GM12878 (cell line): Measurements from ENCODE around the gene GGN. TPM values are rescaled to one million over a fixed set of nuclear protein-coding genes. Genes with fewer than 3 reads are reported as not detected.

Experiments
- CTCF ChIP-seq, 3 experiments: IDR thresholded peaks in 2 of 3; conservative IDR thresholded peaks in 1 of 3; 2 replicates each; pipeline ENCODE4 v1.5.1; 2011; ENCODE audit warnings: low read depth in 3 of 3, low read length in 3 of 3, mild to moderate bottlenecking in 3 of 3, control low read depth in 2 of 3, moderate library complexity in 2 of 3, inconsistent platforms in 1 of 3, mixed read lengths in 1 of 3; ENCODE audit not compliant: control insufficient read depth in 2 of 3, insufficient read depth in 1 of 3; ENCODE audit errors: extremely low read depth in 1 of 3
- E2F4 ChIP-seq: IDR thresholded peaks from 2 replicates; pipeline ENCODE4 v1.6.1; 2012; ENCODE audit warnings: low read depth, low read length, improper control_type of control experiment
- EED ChIP-seq: sonication (generic); IDR thresholded peaks from 2 replicates; pipeline ENCODE4 v1.6.1; 2016; ENCODE audit warnings: antibody characterized with exemption, low read depth
- EGR1 ChIP-seq, 2 experiments: IDR thresholded peaks; 1 replicate in 1 of 2; 2 replicates in 1 of 2; pipeline ENCODE4 v1.6.1; 2011 to 2012; ENCODE audit warnings: low read depth in 2 of 2, low read length in 2 of 2, borderline replicate concordance in 1 of 2, mild to moderate bottlenecking in 1 of 2, moderate library complexity in 1 of 2
- GATAD2B ChIP-seq: fragments of 450-650 bp; conservative IDR thresholded peaks from 2 replicates; pipeline ENCODE4 v1.6.1; 2017; ENCODE audit warnings: low read depth, mild to moderate bottlenecking, moderate library complexity
- HSF1 ChIP-seq: fragments of 150-350 bp; IDR thresholded peaks from 2 replicates; pipeline ENCODE4 v1.6.1; 2014; ENCODE audit warnings: mild to moderate bottlenecking, low read depth, low read length
- JUNB ChIP-seq: IDR thresholded peaks from 2 replicates; pipeline ENCODE4 v1.6.1; 2016; ENCODE audit warnings: antibody characterized with exemption, mild to moderate bottlenecking
- JUND ChIP-seq: IDR thresholded peaks from 2 replicates; pipeline ENCODE4 v1.6.1; 2012; ENCODE audit warnings: low read depth, mild to moderate bottlenecking, low read length, improper control_type of control experiment, moderate library complexity
- LARP7 ChIP-seq: fragments of 450-650 bp; IDR thresholded peaks from 2 replicates; pipeline ENCODE4 v1.6.1; 2017; ENCODE audit warnings: mild to moderate bottlenecking
- MAX ChIP-seq: IDR thresholded peaks from 2 replicates; pipeline ENCODE4 v1.6.1; 2012; ENCODE audit warnings: low read depth, low read length, improper control_type of control experiment
- NFYB ChIP-seq: IDR thresholded peaks from 2 replicates; pipeline ENCODE4 v1.6.1; 2011; ENCODE audit warnings: low read depth, mild to moderate bottlenecking, low read length, improper control_type of control experiment, moderate library complexity; ENCODE audit not compliant: insufficient read depth
- NR2C1 ChIP-seq: fragments of 450-650 bp; IDR thresholded peaks from 2 replicates; pipeline ENCODE4 v1.6.1; 2017; ENCODE audit warnings: antibody characterized with exemption, mild to moderate bottlenecking, moderate library complexity
- NR2C2 ChIP-seq: IDR thresholded peaks from 2 replicates; pipeline ENCODE4 v1.6.1; 2011; ENCODE audit warnings: borderline replicate concordance, low read depth; ENCODE audit not compliant: control insufficient read depth, insufficient read length
- NR2F1 ChIP-seq: fragments of 450-650 bp; conservative IDR thresholded peaks from 2 replicates; pipeline ENCODE4 v1.6.1; 2017; ENCODE audit warnings: mild to moderate bottlenecking
- NRF1 ChIP-seq: conservative IDR thresholded peaks from 2 replicates; pipeline ENCODE4 v1.6.1; 2011; ENCODE audit warnings: mild to moderate bottlenecking, low read depth, low read length, improper control_type of control experiment
- PAX5 ChIP-seq: IDR thresholded peaks from 2 replicates; pipeline ENCODE4 v1.6.1; 2011; ENCODE audit warnings: low read depth, low read length, borderline replicate concordance
- POLR2A ChIP-seq: IDR thresholded peaks from 2 replicates; pipeline ENCODE4 v1.6.1; 2011; ENCODE audit warnings: low read depth, mild to moderate bottlenecking, low read length
- POLR2AphosphoS5 ChIP-seq: IDR thresholded peaks from 2 replicates; pipeline ENCODE4 v1.6.1; 2011; ENCODE audit warnings: mild to moderate bottlenecking, low read length, inconsistent platforms
- RUNX3 ChIP-seq: IDR thresholded peaks from 2 replicates; pipeline ENCODE4 v1.6.1; 2012; ENCODE audit warnings: low read length, inconsistent platforms
- SP1 ChIP-seq: IDR thresholded peaks from one replicate; pipeline ENCODE4 v1.6.1; 2011; ENCODE audit warnings: low read depth, low read length
- SREBF1 ChIP-seq: IDR thresholded peaks from 2 replicates; pipeline ENCODE4 v1.6.1; 2012; ENCODE audit warnings: mild to moderate bottlenecking, low read length
- ZBED1 ChIP-seq: IDR thresholded peaks from 2 replicates; pipeline ENCODE4 v1.6.1; 2016; ENCODE audit warnings: borderline replicate concordance
- ZBTB4 ChIP-seq: fragments of 450-650 bp; formaldehyde crosslinking; IDR thresholded peaks from 2 replicates; pipeline ENCODE4 v1.4.0; 2022; ENCODE audit warnings: mild to moderate bottlenecking, moderate library complexity
- ZNF24 ChIP-seq: fragments of 450-650 bp; IDR thresholded peaks from 2 replicates; pipeline ENCODE4 v1.6.1; 2017; ENCODE audit warnings: antibody characterized with exemption, mild to moderate bottlenecking
- polyA plus RNA-seq, 11 experiments: library from polyadenylated mRNA; depleted of rRNA in 4 of 11; unstranded in 6 of 11; stranded (reverse) in 5 of 11; fragments of >200 nt; fragmentation: Nextera tagmentation in 4 of 11; fragmentation: Illumina TruSeq in 1 of 11; extraction: Ambion mirVana in 4 of 11; extraction: Trizol in 1 of 11; gene quantifications; 1 replicate in 1 of 11; 2 replicates in 10 of 11; pipeline versions ENCODE4 v1.2.1 to v1.2.3, GENCODE V29; 2011 to 2016; ENCODE audit warnings: inconsistent platforms in 2 of 11, missing spikeins in 2 of 11, low read depth in 1 of 11
- total RNA-seq, 4 experiments: library from RNA; depleted of rRNA in 3 of 4; stranded (reverse); fragments of >200 nt in 3 of 4; fragmentation: Illumina TruSeq in 1 of 4; extraction: Trizol in 1 of 4; gene quantifications; 2 replicates each; pipeline versions ENCODE4 v1.2.1 to v1.2.3, GENCODE V29; 2013 to 2021

GGN gene
- total and polyA plus RNA-seq, 10 of the 15 experiments (the other 5 are each of a cell fraction or from before 2014, with no cell fraction given), result not detected

GRCh38 chr19:38402967-38403674, 15.3 kb upstream of the GGN start, which contains the start of gene FAM98C (continued):
- TF ChIP-seq HSF1 (0 out of 2 replicates have a peak, but pooled peaks have one; percentile 20), JUND (no peak), SP1 (peak; percentile 97), ZNF24 (no peak), NR2C1 (no peak), NRF1 (peak; percentile 39; the same call in 1 of the 2 replicates), NFYB (peak; percentile 87), POLR2AphosphoS5 (no peak), JUNB (no peak), EED (no peak; the same call in 1 of the 2 replicates), GATAD2B (peak; percentile 98), POLR2A (peak; percentile 85), MAX (peak; percentile 68), ZBTB4 (no peak), E2F4 (0 out of 2 replicates have a peak, but pooled peaks have one; percentile 45), LARP7 (peak; percentile 91), ZBED1 (no peak), NR2F1 (peak; percentile 76), NR2C2 (no peak), EGR1 (IDR thresholded peaks at IDR 0.05; ENCODE audit: borderline replicate concordance in 1 of 2, low read depth in 2 of 2, low read length in 2 of 2) (peak; percentile 22 to 99), RUNX3 (peak; percentile 81), SREBF1 (0 out of 2 replicates have a peak, but pooled peaks have one; percentile 23), PAX5 (0 out of 2 replicates have a peak, but pooled peaks have one; percentile 21), CTCF (IDR thresholded peaks at IDR 0.05 in 2 of 3, conservative IDR thresholded peaks at IDR 0.05 in 1 of 3; ENCODE audit: control insufficient read depth in 2 of 3, extremely low read depth in 1 of 3, insufficient read depth in 1 of 3, low read depth in 3 of 3, low read length in 3 of 3) (peak; percentile 88 to 94 (median 90))
